Memory B cell (primary cell): ENCODE results near the gene TGFBR1.

Experiments
- ATAC-seq: fragments of 150-1000 bp; cut with Tn5 transposase; 2 replicates; pipeline ENCODE4 v1.10.0; 2021; ENCODE audit warnings: low read depth, mild to moderate bottlenecking, moderate library complexity
- DNase-seq, 2 donors: peaks; one replicate each; pipeline ENCODE4 v3.0.0; 2022; ENCODE audit warnings: low spot score in 2 of 2
- H3K27ac Mint-ChIP-seq: one replicate; pipeline ENCODE4 v1.8.0; 2022; ENCODE audit warnings: mild to moderate bottlenecking, moderate library complexity, mixed read lengths
- H3K27me3 Mint-ChIP-seq: one replicate; pipeline ENCODE4 v1.8.0; 2022; ENCODE audit warnings: mixed read lengths
- H3K36me3 Mint-ChIP-seq: one replicate; pipeline ENCODE4 v1.8.0; 2022; ENCODE audit warnings: mild to moderate bottlenecking, mixed read lengths
- H3K4me1 Mint-ChIP-seq: one replicate; pipeline ENCODE4 v1.8.0; 2022; ENCODE audit warnings: mixed read lengths
- H3K4me3 Mint-ChIP-seq: one replicate; pipeline ENCODE4 v1.8.0; 2022; ENCODE audit warnings: mild to moderate bottlenecking, moderate library complexity, mixed read lengths
- H3K9me3 Mint-ChIP-seq: one replicate; pipeline ENCODE4 v1.8.0; 2022; ENCODE audit warnings: mixed read lengths

The TGFBR1 gene

GRCh38 chr9:99169982-99170761 is 65.3 kb downstream of the TGFBR1 start:
- Mint-ChIP-seq H3K9me3 (no peaks in the 10 kb centered on the region), H3K4me3 (no peak overlapping the region), H3K36me3 (no peaks in the 10 kb centered on the region), H3K27ac (no peak overlapping the region), H3K4me1 (peaks cover 18% of the 10 kb centered on the region), H3K27me3 (no peaks in the 10 kb centered on the region)
- DNase-seq (no peak), ATAC-seq (no peak)

- Mint-ChIP-seq H3K4me3 (no peak overlapping the region), H3K36me3 (no peaks in the 10 kb centered on the region), H3K27me3 (no peaks in the 10 kb centered on the region), H3K9me3 (no peaks in the 10 kb centered on the region), H3K27ac (no peak overlapping the region), H3K4me1 (peaks cover 18% of the 10 kb centered on the region)
- DNase-seq (no peak), ATAC-seq (no peak)
These were observed 66.6 kb downstream of the TGFBR1 start for GRCh38 chr9:99171225-99172123.

GRCh38 chr9:99172124-99173091 is 67.5 kb downstream of the TGFBR1 start:
- H3K4me1 Mint-ChIP-seq, result peaks cover 14% of the 10 kb centered on the region

GRCh38 chr9:99173570-99174504 is 68.9 kb downstream of the TGFBR1 start:
- Mint-ChIP-seq H3K36me3 (no peaks in the 10 kb centered on the region), H3K27me3 (no peaks in the 10 kb centered on the region), H3K4me3 (no peak overlapping the region), H3K27ac (no peak overlapping the region), H3K4me1 (peaks cover 2% of the 10 kb centered on the region), H3K9me3 (no peaks in the 10 kb centered on the region)
- DNase-seq (no peak), ATAC-seq (no peak)

More at GRCh38 chr9:99172124-99173091, 67.5 kb downstream of the TGFBR1 start:
- no peak overlapping the region for H3K27ac Mint-ChIP-seq
- no peak for ATAC-seq
- no peaks in the 10 kb centered on the region for H3K36me3 Mint-ChIP-seq
- no peak for DNase-seq
- H3K27me3 Mint-ChIP-seq, result no peaks in the 10 kb centered on the region
- H3K9me3 Mint-ChIP-seq, result no peaks in the 10 kb centered on the region
- no peak overlapping the region for H3K4me3 Mint-ChIP-seq

GRCh38 chr9:99176527-99177013 is 71.7 kb downstream of the TGFBR1 start:
- H3K36me3 Mint-ChIP-seq, result no peaks in the 10 kb centered on the region
- ATAC-seq (no peak), DNase-seq (no peak)
- no peak overlapping the region for H3K4me3 Mint-ChIP-seq
- no peaks in the 10 kb centered on the region for H3K27me3 Mint-ChIP-seq
- H3K9me3 Mint-ChIP-seq, result no peaks in the 10 kb centered on the region
- H3K27ac Mint-ChIP-seq, result peak overlapping the region; percentile 15
- peaks cover 10% of the 10 kb centered on the region for H3K4me1 Mint-ChIP-seq

- no peaks in the 10 kb centered on the region for H3K9me3 Mint-ChIP-seq
- no peaks in the 10 kb centered on the region for H3K27me3 Mint-ChIP-seq
- no peaks in the 10 kb centered on the region for H3K36me3 Mint-ChIP-seq
- no peak for DNase-seq
- H3K4me3 Mint-ChIP-seq, result no peak overlapping the region
- peaks cover 18% of the 10 kb centered on the region for H3K4me1 Mint-ChIP-seq
- peak; percentile 38 for ATAC-seq
- H3K27ac Mint-ChIP-seq, result no peak overlapping the region
These were observed 72.9 kb downstream of the TGFBR1 start for GRCh38 chr9:99177576-99178366.

- Mint-ChIP-seq H3K4me1 (peaks cover 16% of the 10 kb centered on the region), H3K4me3 (no peak overlapping the region), H3K36me3 (no peaks in the 10 kb centered on the region), H3K27me3 (no peaks in the 10 kb centered on the region), H3K9me3 (no peaks in the 10 kb centered on the region), H3K27ac (peak overlapping the region; percentile 29)
- DNase-seq, result no peak
- no peak for ATAC-seq
These were observed 74.3 kb downstream of the TGFBR1 start for GRCh38 chr9:99178912-99179872.

DNA sequence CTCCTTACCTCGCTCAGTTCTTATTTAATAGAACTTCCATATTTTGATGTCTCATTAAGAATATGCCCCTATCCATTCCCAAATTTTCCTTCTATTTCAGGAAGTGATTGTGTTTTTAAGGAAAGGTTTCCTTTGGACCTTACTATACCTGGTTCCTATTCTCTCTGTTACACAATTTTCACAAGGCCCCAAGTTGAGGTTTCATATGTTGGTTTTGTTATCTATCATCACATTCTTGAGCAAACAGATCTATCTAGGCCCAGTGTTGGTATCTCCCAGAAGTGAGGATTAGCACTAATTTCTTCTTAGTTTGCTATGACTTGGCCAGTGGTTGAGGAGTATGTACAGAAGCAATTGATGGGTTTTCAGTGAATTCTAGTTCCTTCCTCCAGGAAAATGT is 75.3 kb downstream of the TGFBR1 start:
- DNase-seq, result no peak
- Mint-ChIP-seq H3K4me3 (no peak overlapping the region), H3K36me3 (no peaks in the 10 kb centered on the region), H3K4me1 (peaks cover 21% of the 10 kb centered on the region), H3K9me3 (no peaks in the 10 kb centered on the region), H3K27ac (peak overlapping the region; percentile 92), H3K27me3 (no peaks in the 10 kb centered on the region)
- no peak for ATAC-seq

DNA sequence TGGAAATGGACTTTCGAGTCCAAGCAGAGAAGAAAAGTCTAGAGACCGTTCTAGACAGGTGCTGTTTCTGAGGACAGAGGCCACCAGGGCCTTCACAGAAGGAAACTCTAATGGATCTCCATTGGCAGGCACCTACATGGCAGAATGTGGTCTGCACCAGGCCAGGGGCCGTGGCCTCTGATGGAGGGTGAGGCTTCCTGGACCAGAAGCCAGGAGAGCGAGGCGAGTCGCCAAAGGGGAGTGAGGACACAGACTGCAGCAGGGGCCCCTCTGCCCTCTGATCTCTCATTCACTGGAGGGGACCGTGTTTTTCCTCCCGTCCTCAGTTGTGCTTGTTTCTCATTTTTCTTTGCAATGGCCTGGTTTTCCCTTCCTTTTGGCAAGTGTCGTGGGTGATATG is 75.7 kb downstream of the TGFBR1 start:
- Mint-ChIP-seq H3K27ac (peak overlapping the region; percentile 92), H3K9me3 (no peaks in the 10 kb centered on the region), H3K4me1 (peaks cover 23% of the 10 kb centered on the region)

GRCh38 chr9:99181206-99181605 is 76.3 kb downstream of the TGFBR1 start:
- H3K36me3 Mint-ChIP-seq, result no peaks in the 10 kb centered on the region
- H3K4me3 Mint-ChIP-seq, result no peak overlapping the region
- DNase-seq (no peak), ATAC-seq (no peak)
- peak overlapping the region; percentile 92 for H3K27ac Mint-ChIP-seq
- no peaks in the 10 kb centered on the region for H3K9me3 Mint-ChIP-seq
- no peaks in the 10 kb centered on the region for H3K27me3 Mint-ChIP-seq
- H3K4me1 Mint-ChIP-seq, result peaks cover 23% of the 10 kb centered on the region

More for the DNA sequence above, 75.7 kb downstream of the TGFBR1 start:
- ATAC-seq, result no peak
- Mint-ChIP-seq H3K36me3 (no peaks in the 10 kb centered on the region), H3K4me3 (no peak overlapping the region), H3K27me3 (no peaks in the 10 kb centered on the region)
- no peak for DNase-seq

DNA sequence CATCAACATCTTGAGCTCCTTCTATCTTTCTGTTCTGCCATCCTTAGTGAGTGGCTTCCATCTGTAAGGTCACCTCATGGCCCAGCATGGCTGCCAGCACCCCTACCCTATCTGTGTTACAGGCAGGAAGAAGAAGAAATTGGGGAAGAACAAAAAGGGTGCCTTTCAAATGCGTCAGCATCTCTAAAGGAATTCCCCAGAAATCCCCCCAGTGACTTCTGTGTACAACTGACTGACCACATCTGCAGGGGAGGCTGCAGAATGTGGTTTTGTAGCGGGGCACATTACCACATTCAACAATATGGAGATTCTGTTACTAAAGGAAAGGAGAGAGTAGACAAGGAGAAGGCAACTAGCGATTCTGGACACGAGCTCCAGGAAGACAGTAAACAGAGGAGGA is 76.7 kb downstream of the TGFBR1 start:
- H3K4me1 Mint-ChIP-seq, result peaks cover 26% of the 10 kb centered on the region

More for the DNA sequence above, 76.7 kb downstream of the TGFBR1 start:
- peak in 1 of 2 donors; percentile 53 for DNase-seq
- peak; percentile 82 for ATAC-seq
- no peaks in the 10 kb centered on the region for H3K27me3 Mint-ChIP-seq
- no peaks in the 10 kb centered on the region for H3K9me3 Mint-ChIP-seq
- peak overlapping the region; percentile 92 for H3K27ac Mint-ChIP-seq
- H3K4me3 Mint-ChIP-seq, result peak overlapping the region; percentile 9
- H3K36me3 Mint-ChIP-seq, result no peaks in the 10 kb centered on the region
